T-helper 2 cell treated with Interferon-gamma antibody and Interleukin-4, amounts not matched to agents 5 μg/mL and 100 μg/mL, for 36 hours (primary cell): ENCODE measurements around the gene DYSF.
"Not testable (repeated sequence)": the region's sequence is repeated elsewhere in the genome, so short reads cannot be mapped to it uniquely, and the experiment has no call there.

ENCODE experiments used
- DNase-seq: peaks from one replicate; pipeline ENCODE4 v3.0.0; 2021; ENCODE audit warnings: low spot score
- H3K27ac Mint-ChIP-seq: one replicate; pipeline ENCODE4 v1.8.0; 2021; ENCODE audit warnings: mild to moderate bottlenecking, mixed read lengths
- H3K27me3 Mint-ChIP-seq: one replicate; pipeline ENCODE4 v1.8.0; 2021; ENCODE audit warnings: low read depth, mixed read lengths
- H3K36me3 Mint-ChIP-seq: one replicate; pipeline ENCODE4 v1.8.0; 2021; ENCODE audit warnings: low read depth, mixed read lengths
- H3K4me1 Mint-ChIP-seq: one replicate; pipeline ENCODE4 v1.8.0; 2021; ENCODE audit warnings: low read depth, mixed read lengths
- H3K4me3 Mint-ChIP-seq: one replicate; pipeline ENCODE4 v1.8.0; 2022; ENCODE audit warnings: mild to moderate bottlenecking, moderate library complexity, mixed read lengths
- H3K9me3 Mint-ChIP-seq: one replicate; pipeline ENCODE4 v1.8.0; 2021; ENCODE audit warnings: mixed read lengths

DYSF gene

GRCh38 chr2:71630454-71631328, 177.3 kb downstream of the DYSF start:
- Mint-ChIP-seq H3K4me3 (no peak overlapping the region), H3K4me1 (no peaks in the 10 kb centered on the region), H3K9me3 (no peaks in the 10 kb centered on the region), H3K36me3 (no peaks in the 10 kb centered on the region), H3K27ac (no peak overlapping the region), H3K27me3 (peaks cover 12% of the 10 kb centered on the region)
- DNase-seq: no peak

GRCh38 chr2:71631411-71631931, 178.1 kb downstream of the DYSF start:
- peaks cover 10% of the 10 kb centered on the region for H3K27me3 Mint-ChIP-seq
- no peak overlapping the region for H3K27ac Mint-ChIP-seq
- no peaks in the 10 kb centered on the region for H3K9me3 Mint-ChIP-seq
- no peaks in the 10 kb centered on the region for H3K4me1 Mint-ChIP-seq
- DNase-seq: no peak
- no peaks in the 10 kb centered on the region for H3K36me3 Mint-ChIP-seq
- no peak overlapping the region for H3K4me3 Mint-ChIP-seq

GRCh38 chr2:71633086-71633485, 179.7 kb downstream of the DYSF start:
- DNase-seq: no peak
- no peak overlapping the region for H3K4me3 Mint-ChIP-seq
- H3K4me1 Mint-ChIP-seq: no peaks in the 10 kb centered on the region
- H3K36me3 Mint-ChIP-seq: no peaks in the 10 kb centered on the region
- peaks cover 6% of the 10 kb centered on the region for H3K27me3 Mint-ChIP-seq
- no peaks in the 10 kb centered on the region for H3K9me3 Mint-ChIP-seq
- H3K27ac Mint-ChIP-seq: no peak overlapping the region

- no peak overlapping the region for H3K4me3 Mint-ChIP-seq
- H3K36me3 Mint-ChIP-seq: no peaks in the 10 kb centered on the region
- H3K27me3 Mint-ChIP-seq: no peaks in the 10 kb centered on the region
- H3K27ac Mint-ChIP-seq: no peak overlapping the region
- no peak for DNase-seq
- no peaks in the 10 kb centered on the region for H3K9me3 Mint-ChIP-seq
- no peaks in the 10 kb centered on the region for H3K4me1 Mint-ChIP-seq
These were observed 181.2 kb downstream of the DYSF start for GRCh38 chr2:71634567-71634966.

GRCh38 chr2:71635798-71636197, 182.4 kb downstream of the DYSF start:
- no peak overlapping the region for H3K4me3 Mint-ChIP-seq
- no peak overlapping the region for H3K27ac Mint-ChIP-seq
- no peak for DNase-seq

GRCh38 chr2:71637168-71637567, 183.8 kb downstream of the DYSF start:
- H3K36me3 Mint-ChIP-seq: no peaks in the 10 kb centered on the region
- H3K27ac Mint-ChIP-seq: no peak overlapping the region
- H3K4me1 Mint-ChIP-seq: no peaks in the 10 kb centered on the region

More at GRCh38 chr2:71635798-71636197, 182.4 kb downstream of the DYSF start:
- H3K36me3 Mint-ChIP-seq: no peaks in the 10 kb centered on the region
- no peaks in the 10 kb centered on the region for H3K9me3 Mint-ChIP-seq
- no peaks in the 10 kb centered on the region for H3K27me3 Mint-ChIP-seq
- no peaks in the 10 kb centered on the region for H3K4me1 Mint-ChIP-seq

GRCh38 chr2:71637736-71638135, 184.4 kb downstream of the DYSF start:
- DNase-seq: no peak
- no peaks in the 10 kb centered on the region for H3K36me3 Mint-ChIP-seq
- H3K9me3 Mint-ChIP-seq: no peaks in the 10 kb centered on the region
- H3K4me1 Mint-ChIP-seq: no peaks in the 10 kb centered on the region
- H3K27ac Mint-ChIP-seq: no peak overlapping the region
- no peak overlapping the region for H3K4me3 Mint-ChIP-seq
- no peaks in the 10 kb centered on the region for H3K27me3 Mint-ChIP-seq

More at GRCh38 chr2:71637168-71637567, 183.8 kb downstream of the DYSF start:
- Mint-ChIP-seq H3K4me3 (no peak overlapping the region), H3K9me3 (no peaks in the 10 kb centered on the region), H3K27me3 (no peaks in the 10 kb centered on the region)
- no peak for DNase-seq

GRCh38 chr2:71639735-71640134, 186.4 kb downstream of the DYSF start:
- H3K36me3 Mint-ChIP-seq: no peaks in the 10 kb centered on the region
- no peaks in the 10 kb centered on the region for H3K4me1 Mint-ChIP-seq
- DNase-seq: no peak
- no peak overlapping the region for H3K27ac Mint-ChIP-seq
- H3K9me3 Mint-ChIP-seq: no peaks in the 10 kb centered on the region
- H3K4me3 Mint-ChIP-seq: no peak overlapping the region
- no peaks in the 10 kb centered on the region for H3K27me3 Mint-ChIP-seq

- Mint-ChIP-seq H3K27me3 (no peaks in the 10 kb centered on the region), H3K4me1 (no peaks in the 10 kb centered on the region), H3K27ac (no peak overlapping the region), H3K4me3 (no peak overlapping the region), H3K36me3 (no peaks in the 10 kb centered on the region), H3K9me3 (no peaks in the 10 kb centered on the region)
- DNase-seq: no peak
These were observed 187.1 kb downstream of the DYSF start for GRCh38 chr2:71640489-71640888.

GRCh38 chr2:71643674-71644357, 190.5 kb downstream of the DYSF start:
- no peaks in the 10 kb centered on the region for H3K4me1 Mint-ChIP-seq
- H3K36me3 Mint-ChIP-seq: no peaks in the 10 kb centered on the region
- H3K4me3 Mint-ChIP-seq: no peak overlapping the region
- no peaks in the 10 kb centered on the region for H3K9me3 Mint-ChIP-seq
- no peak for DNase-seq
- H3K27me3 Mint-ChIP-seq: no peaks in the 10 kb centered on the region
- no peak overlapping the region for H3K27ac Mint-ChIP-seq

- H3K27ac Mint-ChIP-seq: no peak overlapping the region
- H3K4me1 Mint-ChIP-seq: no peaks in the 10 kb centered on the region
- H3K4me3 Mint-ChIP-seq: no peak overlapping the region
- H3K27me3 Mint-ChIP-seq: no peaks in the 10 kb centered on the region
- DNase-seq: no peak
- H3K36me3 Mint-ChIP-seq: no peaks in the 10 kb centered on the region
- no peaks in the 10 kb centered on the region for H3K9me3 Mint-ChIP-seq
These were observed 192.7 kb downstream of the DYSF start for GRCh38 chr2:71646028-71646427.

GRCh38 chr2:71647356-71647755, 194.0 kb downstream of the DYSF start:
- H3K27ac Mint-ChIP-seq: no peak overlapping the region
- H3K4me1 Mint-ChIP-seq: no peaks in the 10 kb centered on the region
- no peaks in the 10 kb centered on the region for H3K27me3 Mint-ChIP-seq
- no peaks in the 10 kb centered on the region for H3K9me3 Mint-ChIP-seq
- H3K4me3 Mint-ChIP-seq: no peak overlapping the region
- H3K36me3 Mint-ChIP-seq: no peaks in the 10 kb centered on the region
- DNase-seq: no peak

GRCh38 chr2:71655498-71655897, 202.1 kb downstream of the DYSF start:
- Mint-ChIP-seq H3K27me3 (no peaks in the 10 kb centered on the region), H3K36me3 (no peaks in the 10 kb centered on the region), H3K9me3 (peaks cover 17% of the 10 kb centered on the region), H3K4me3 (no peak overlapping the region), H3K27ac (no peak overlapping the region), H3K4me1 (no peaks in the 10 kb centered on the region)
- no peak for DNase-seq

- H3K4me3 Mint-ChIP-seq, DNase-seq, H3K27me3 Mint-ChIP-seq, H3K36me3 Mint-ChIP-seq, H3K4me1 Mint-ChIP-seq, H3K27ac Mint-ChIP-seq: not testable (repeated sequence)
- peaks cover 17% of the 10 kb centered on the region for H3K9me3 Mint-ChIP-seq
These were observed 204.9 kb downstream of the DYSF start for GRCh38 chr2:71658256-71658655.
